ENCODE results near the gene FLCN. TPM values are rescaled to one million over a fixed set of nuclear protein-coding genes. Genes with fewer than 3 reads are reported as not detected.
A peak's percentile ranks its signal among the peaks of the same experiment; 100 is the strongest.

The FLCN gene
- total and polyA plus RNA-seq, 2 of the 13 experiments (the other 11 are each of a cell fraction or from before 2014, with no cell fraction given) = 16.6 to 24.9 TPM

- TF ChIP-seq ZNF574 (CRISPR knock-in tag; IDR thresholded peaks at IDR 0.05) (peak; percentile 11; the same call in 1 of the 2 replicates), ZNF792 (CRISPR knock-in tag; IDR thresholded peaks at IDR 0.05) (peak; percentile 10; the same call in 1 of the 2 replicates), TBX3 (IDR thresholded peaks at IDR 0.05; ENCODE audit: borderline replicate concordance) (peak; percentile 75), BCL6 (CRISPR knock-in tag; IDR thresholded peaks at IDR 0.05) (peak; percentile 15; the same call in 1 of the 2 replicates), ZNF619 (CRISPR knock-in tag; IDR thresholded peaks at IDR 0.05) (0 out of 2 replicates have a peak, but pooled peaks have one; percentile 23), ZNF512 (CRISPR knock-in tag; IDR thresholded peaks at IDR 0.05) (no peak), ZNF747 (CRISPR knock-in tag; IDR thresholded peaks at IDR 0.05; ENCODE audit: borderline replicate concordance) (0 out of 2 replicates have a peak, but pooled peaks have one; percentile 39), SP2 (CRISPR knock-in tag; IDR thresholded peaks at IDR 0.05) (peak; percentile 36; the same call in 1 of the 2 replicates), ZFYVE20 (CRISPR knock-in tag; IDR thresholded peaks at IDR 0.05; ENCODE audit: borderline replicate concordance, low read depth) (peak; percentile 51; the same call in 1 of the 2 replicates), MED13 (CRISPR knock-in tag; IDR thresholded peaks at IDR 0.05) (peak; percentile 46; the same call in 1 of the 2 replicates)
- TF ChIP-seq, protein P1, sequence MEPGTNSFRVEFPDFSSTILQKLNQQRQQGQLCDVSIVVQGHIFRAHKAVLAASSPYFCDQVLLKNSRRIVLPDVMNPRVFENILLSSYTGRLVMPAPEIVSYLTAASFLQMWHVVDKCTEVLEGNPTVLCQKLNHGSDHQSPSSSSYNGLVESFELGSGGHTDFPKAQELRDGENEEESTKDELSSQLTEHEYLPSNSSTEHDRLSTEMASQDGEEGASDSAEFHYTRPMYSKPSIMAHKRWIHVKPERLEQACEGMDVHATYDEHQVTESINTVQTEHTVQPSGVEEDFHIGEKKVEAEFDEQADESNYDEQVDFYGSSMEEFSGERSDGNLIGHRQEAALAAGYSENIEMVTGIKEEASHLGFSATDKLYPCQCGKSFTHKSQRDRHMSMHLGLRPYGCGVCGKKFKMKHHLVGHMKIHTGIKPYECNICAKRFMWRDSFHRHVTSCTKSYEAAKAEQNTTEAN (CRISPR knock-in tag; conservative IDR thresholded peaks at IDR 0.05) = 0 out of 2 replicates have a peak, but pooled peaks have one; percentile 21
- TF ChIP-seq, protein P2, sequence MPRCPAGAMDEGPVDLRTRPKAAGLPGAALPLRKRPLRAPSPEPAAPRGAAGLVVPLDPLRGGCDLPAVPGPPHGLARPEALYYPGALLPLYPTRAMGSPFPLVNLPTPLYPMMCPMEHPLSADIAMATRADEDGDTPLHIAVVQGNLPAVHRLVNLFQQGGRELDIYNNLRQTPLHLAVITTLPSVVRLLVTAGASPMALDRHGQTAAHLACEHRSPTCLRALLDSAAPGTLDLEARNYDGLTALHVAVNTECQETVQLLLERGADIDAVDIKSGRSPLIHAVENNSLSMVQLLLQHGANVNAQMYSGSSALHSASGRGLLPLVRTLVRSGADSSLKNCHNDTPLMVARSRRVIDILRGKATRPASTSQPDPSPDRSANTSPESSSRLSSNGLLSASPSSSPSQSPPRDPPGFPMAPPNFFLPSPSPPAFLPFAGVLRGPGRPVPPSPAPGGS (CRISPR knock-in tag; IDR thresholded peaks at IDR 0.05) = no peak
- TF ChIP-seq, protein P3, sequence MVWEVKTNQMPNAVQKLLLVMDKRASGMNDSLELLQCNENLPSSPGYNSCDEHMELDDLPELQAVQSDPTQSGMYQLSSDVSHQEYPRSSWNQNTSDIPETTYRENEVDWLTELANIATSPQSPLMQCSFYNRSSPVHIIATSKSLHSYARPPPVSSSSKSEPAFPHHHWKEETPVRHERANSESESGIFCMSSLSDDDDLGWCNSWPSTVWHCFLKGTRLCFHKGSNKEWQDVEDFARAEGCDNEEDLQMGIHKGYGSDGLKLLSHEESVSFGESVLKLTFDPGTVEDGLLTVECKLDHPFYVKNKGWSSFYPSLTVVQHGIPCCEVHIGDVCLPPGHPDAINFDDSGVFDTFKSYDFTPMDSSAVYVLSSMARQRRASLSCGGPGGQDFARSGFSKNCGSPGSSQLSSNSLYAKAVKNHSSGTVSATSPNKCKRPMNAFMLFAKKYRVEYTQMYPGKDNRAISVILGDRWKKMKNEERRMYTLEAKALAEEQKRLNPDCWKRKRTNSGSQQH (CRISPR knock-in tag; IDR thresholded peaks at IDR 0.05; ENCODE audit: low read depth) = no peak; the same call in 1 of the 2 replicates
- TF ChIP-seq, protein P4, sequence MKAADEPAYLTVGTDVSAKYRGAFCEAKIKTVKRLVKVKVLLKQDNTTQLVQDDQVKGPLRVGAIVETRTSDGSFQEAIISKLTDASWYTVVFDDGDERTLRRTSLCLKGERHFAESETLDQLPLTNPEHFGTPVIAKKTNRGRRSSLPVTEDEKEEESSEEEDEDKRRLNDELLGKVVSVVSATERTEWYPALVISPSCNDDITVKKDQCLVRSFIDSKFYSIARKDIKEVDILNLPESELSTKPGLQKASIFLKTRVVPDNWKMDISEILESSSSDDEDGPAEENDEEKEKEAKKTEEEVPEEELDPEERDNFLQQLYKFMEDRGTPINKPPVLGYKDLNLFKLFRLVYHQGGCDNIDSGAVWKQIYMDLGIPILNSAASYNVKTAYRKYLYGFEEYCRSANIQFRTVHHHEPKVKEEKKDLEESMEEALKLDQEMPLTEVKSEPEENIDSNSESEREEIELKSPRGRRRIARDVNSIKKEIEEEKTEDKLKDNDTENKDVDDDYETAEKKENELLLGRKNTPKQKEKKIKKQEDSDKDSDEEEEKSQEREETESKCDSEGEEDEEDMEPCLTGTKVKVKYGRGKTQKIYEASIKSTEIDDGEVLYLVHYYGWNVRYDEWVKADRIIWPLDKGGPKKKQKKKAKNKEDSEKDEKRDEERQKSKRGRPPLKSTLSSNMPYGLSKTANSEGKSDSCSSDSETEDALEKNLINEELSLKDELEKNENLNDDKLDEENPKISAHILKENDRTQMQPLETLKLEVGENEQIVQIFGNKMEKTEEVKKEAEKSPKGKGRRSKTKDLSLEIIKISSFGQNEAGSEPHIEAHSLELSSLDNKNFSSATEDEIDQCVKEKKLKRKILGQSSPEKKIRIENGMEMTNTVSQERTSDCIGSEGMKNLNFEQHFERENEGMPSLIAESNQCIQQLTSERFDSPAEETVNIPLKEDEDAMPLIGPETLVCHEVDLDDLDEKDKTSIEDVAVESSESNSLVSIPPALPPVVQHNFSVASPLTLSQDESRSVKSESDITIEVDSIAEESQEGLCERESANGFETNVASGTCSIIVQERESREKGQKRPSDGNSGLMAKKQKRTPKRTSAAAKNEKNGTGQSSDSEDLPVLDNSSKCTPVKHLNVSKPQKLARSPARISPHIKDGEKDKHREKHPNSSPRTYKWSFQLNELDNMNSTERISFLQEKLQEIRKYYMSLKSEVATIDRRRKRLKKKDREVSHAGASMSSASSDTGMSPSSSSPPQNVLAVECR (CRISPR knock-in tag; IDR thresholded peaks at IDR 0.05; ENCODE audit: borderline replicate concordance) = peak; percentile 90
Observed at GRCh38 chr17:17237026-17237799, at the start of gene FLCN (continued).
